ENCODE results near the gene DHX32. TPM values are rescaled to one million over a fixed set of nuclear protein-coding genes. Genes with fewer than 3 reads are reported as not detected.
A peak's percentile ranks its signal among the peaks of the same experiment; 100 is the strongest.

DHX32 gene
- polyA plus RNA-seq, 4 donors: 24.0 to 40.6 (median 28.0) TPM

DNA sequence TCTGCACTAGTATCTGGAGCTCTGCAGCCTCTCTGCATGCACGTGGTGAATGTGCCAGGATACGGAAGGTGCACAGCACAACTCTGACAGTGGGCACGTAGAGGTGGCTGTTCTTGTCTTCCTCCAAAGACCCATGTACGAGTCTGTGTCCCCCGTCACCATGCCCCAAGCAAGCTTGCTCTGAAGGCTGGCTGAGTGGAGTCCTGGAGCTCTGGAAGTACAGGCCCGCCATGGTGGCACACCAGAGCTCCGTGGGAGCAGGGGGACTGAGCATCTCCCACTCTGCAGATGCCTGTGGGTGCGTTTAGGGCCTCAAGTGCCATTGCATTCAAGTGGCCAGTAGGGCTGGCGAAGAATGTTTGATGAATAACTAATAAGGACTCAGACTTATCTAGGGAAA lies 40.7 kb downstream of the DHX32 start:
- FAIRE-seq (no peak), DNase-seq (no peak)
- 93 to 96% (median 95%) methylated on average over 9 of the region's 9 CpGs for WGBS, 3 donors
- Histone ChIP-seq H3K9me3 (ENCODE audit: control insufficient read depth in 2 of 2, insufficient read depth in 1 of 2, low read depth in 1 of 2, low read length in 1 of 2) (no peaks in the 10 kb centered on the region), H3K27ac (ENCODE audit: low read depth in 1 of 3, low read length in 2 of 3) (no peak overlapping the region), H3K36me3 (ENCODE audit: control insufficient read depth in 3 of 3, insufficient read depth in 2 of 3, low read depth in 1 of 3, low read length in 3 of 3) (peaks cover 12 to 40% (median 15%) of the 10 kb centered on the region in 3 donors), H3K4me3 (ENCODE audit: low read depth in 1 of 3, low read length in 3 of 3) (no peak overlapping the region), H3K4me1 (ENCODE audit: control insufficient read depth in 3 of 3, insufficient read depth in 2 of 3, low read depth in 1 of 3, low read length in 2 of 3) (no peaks in the 10 kb centered on the region), H3K27me3 (ENCODE audit: control insufficient read depth in 3 of 3, insufficient read depth in 3 of 3, low read length in 3 of 3) (no peaks in the 10 kb centered on the region)

DNA sequence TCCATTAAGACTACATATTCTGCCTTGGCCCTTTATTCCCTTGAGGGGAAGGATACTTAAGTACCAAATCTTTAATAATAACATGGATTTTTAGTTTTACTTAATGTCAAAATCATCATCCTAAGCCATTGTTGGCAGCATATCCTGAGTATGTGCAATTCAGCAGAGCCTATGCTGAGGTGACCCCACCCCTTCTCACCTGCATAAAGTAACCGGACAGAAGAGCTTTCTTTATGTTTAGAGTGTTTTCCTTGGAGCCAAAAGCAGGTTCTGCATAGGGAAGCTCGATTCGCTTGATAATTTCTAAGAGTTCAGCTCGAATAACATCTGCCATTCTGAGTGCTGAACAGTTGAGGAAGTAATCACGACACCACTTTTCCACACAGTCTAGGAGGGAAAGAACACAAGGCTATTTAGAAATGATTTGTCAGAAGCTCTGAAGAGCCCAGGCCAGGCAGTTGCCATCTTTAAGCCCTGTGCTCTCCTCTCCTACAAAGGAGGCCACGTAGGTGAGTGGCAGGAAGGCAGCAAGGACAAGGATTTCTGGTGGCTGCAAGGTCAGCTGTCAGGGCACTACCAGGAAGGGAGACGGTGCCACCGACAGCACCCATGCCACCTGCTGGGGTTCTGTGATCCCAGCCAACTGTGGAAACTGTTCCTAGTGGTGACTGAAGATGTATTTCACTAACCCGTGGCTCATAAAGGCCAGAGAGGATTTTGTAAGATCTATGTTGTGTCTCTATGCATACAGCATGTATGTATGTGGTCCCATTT lies 42.1 kb downstream of the DHX32 start:
- no peak for DNase-seq
- H3K27me3 ChIP-seq (ENCODE audit: control insufficient read depth in 3 of 3, insufficient read depth in 3 of 3, low read length in 3 of 3): no peaks in the 10 kb centered on the region
- H3K4me1 ChIP-seq (ENCODE audit: control insufficient read depth in 3 of 3, insufficient read depth in 2 of 3, low read depth in 1 of 3, low read length in 2 of 3): no peaks in the 10 kb centered on the region
- no peak for FAIRE-seq
- 89 to 91% (median 90%) methylated on average over 9 of the region's 9 CpGs for WGBS, 3 donors
- no peaks in the 10 kb centered on the region for H3K9me3 ChIP-seq (ENCODE audit: control insufficient read depth in 2 of 2, insufficient read depth in 1 of 2, low read depth in 1 of 2, low read length in 1 of 2)
- H3K27ac ChIP-seq (ENCODE audit: low read depth in 1 of 3, low read length in 2 of 3): no peak overlapping the region
- no peak overlapping the region for H3K4me3 ChIP-seq (ENCODE audit: low read depth in 1 of 3, low read length in 3 of 3)
- H3K36me3 ChIP-seq (ENCODE audit: control insufficient read depth in 3 of 3, insufficient read depth in 2 of 3, low read depth in 1 of 3, low read length in 3 of 3): peaks cover 12 to 44% (median 18%) of the 10 kb centered on the region in 3 donors

DNA sequence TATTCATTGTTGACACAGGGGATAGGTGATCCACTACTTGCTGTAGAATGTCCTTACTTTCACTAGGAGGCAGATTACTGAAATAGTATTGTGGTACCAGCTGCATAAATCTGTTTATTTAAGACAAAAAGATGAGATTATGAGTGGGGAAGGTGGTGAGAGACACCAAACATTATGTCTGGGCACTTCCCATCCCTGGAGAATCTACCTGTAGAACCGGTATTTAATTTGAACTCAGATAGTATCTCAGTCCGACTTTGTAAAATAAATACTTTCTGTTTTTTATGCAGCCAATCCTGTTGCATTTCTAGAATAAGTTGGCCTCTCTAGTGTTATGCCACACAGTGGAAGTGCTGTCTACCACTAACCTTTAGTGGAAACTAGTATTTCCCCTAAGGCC lies 44.3 kb downstream of the DHX32 start:
- Histone ChIP-seq H3K27ac (ENCODE audit: low read depth in 1 of 3, low read length in 2 of 3) (no peak overlapping the region), H3K36me3 (ENCODE audit: control insufficient read depth in 3 of 3, insufficient read depth in 2 of 3, low read depth in 1 of 3, low read length in 3 of 3) (peaks cover 11 to 46% (median 28%) of the 10 kb centered on the region in 3 donors), H3K4me1 (ENCODE audit: control insufficient read depth in 3 of 3, insufficient read depth in 2 of 3, low read depth in 1 of 3, low read length in 2 of 3) (no peaks in the 10 kb centered on the region), H3K9me3 (ENCODE audit: control insufficient read depth in 2 of 2, insufficient read depth in 1 of 2, low read depth in 1 of 2, low read length in 1 of 2) (no peaks in the 10 kb centered on the region), H3K27me3 (ENCODE audit: control insufficient read depth in 3 of 3, insufficient read depth in 3 of 3, low read length in 3 of 3) (no peaks in the 10 kb centered on the region), H3K4me3 (ENCODE audit: low read depth in 1 of 3, low read length in 3 of 3) (no peak overlapping the region)
- no peak for FAIRE-seq
- DNase-seq: no peak
- 62 to 85% (median 63%) methylated on average over 2 of the region's 2 CpGs for WGBS, 3 donors

DNA sequence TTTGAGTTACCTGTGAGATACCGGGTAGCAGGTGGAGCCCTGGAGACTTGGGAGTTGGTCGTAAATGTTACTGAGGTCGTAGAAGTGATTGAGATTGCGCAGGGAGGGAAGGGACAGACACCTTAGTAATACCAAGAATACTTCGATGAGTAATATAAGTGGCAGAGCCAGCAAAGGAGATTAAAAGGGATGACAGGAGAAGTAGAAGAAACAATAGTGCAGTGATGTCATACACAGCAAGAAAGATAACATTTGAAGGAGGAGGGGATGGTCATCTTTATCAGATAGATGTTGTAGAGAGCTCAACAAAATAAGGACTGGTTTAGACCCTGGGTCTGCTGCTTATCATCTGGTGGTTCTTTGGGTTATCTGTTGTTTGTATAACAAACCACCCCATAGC lies 52.8 kb downstream of the DHX32 start:
- FAIRE-seq: no peak

DNA sequence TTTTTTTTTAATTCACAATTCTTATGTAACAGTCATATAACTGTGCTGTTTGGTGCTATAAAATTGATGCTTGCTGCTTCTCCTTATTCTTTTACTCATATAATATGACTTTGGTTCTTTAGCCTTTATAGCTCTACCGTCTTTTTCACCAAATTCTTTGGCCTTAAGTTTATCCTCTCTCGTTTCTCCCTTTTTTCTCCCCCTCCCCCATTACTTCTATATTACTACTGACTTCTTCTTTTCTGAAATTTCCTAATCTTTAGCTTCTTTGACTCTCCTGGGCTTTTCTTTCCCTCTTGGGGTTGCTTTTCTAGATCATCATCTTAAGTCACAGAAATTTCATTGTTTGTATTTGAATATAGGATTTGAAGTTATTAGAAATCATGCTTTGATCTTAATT lies 54.0 kb downstream of the DHX32 start:
- DNase-seq: no peak
- no peaks in the 10 kb centered on the region for H3K9me3 ChIP-seq (ENCODE audit: control insufficient read depth in 2 of 2, insufficient read depth in 1 of 2, low read depth in 1 of 2, low read length in 1 of 2)
- H3K4me3 ChIP-seq (ENCODE audit: low read depth in 1 of 3, low read length in 3 of 3): no peak overlapping the region
- H3K27me3 ChIP-seq (ENCODE audit: control insufficient read depth in 3 of 3, insufficient read depth in 3 of 3, low read length in 3 of 3): no peaks in the 10 kb centered on the region
- no peak for FAIRE-seq
- peaks cover 0 to 6% (median 2%) of the 10 kb centered on the region in 3 donors for H3K4me1 ChIP-seq (ENCODE audit: control insufficient read depth in 3 of 3, insufficient read depth in 2 of 3, low read depth in 1 of 3, low read length in 2 of 3)
- WGBS, 3 donors: 89 to 97% (median 92%) methylated on average over 2 of the region's 2 CpGs
- no peak overlapping the region for H3K27ac ChIP-seq (ENCODE audit: low read depth in 1 of 3, low read length in 2 of 3)
- H3K36me3 ChIP-seq (ENCODE audit: control insufficient read depth in 3 of 3, insufficient read depth in 2 of 3, low read depth in 1 of 3, low read length in 3 of 3): peaks cover 3 to 17% (median 13%) of the 10 kb centered on the region in 3 donors

More for the DNA sequence above, 52.8 kb downstream of the DHX32 start:
- no peak for DNase-seq
- Histone ChIP-seq H3K36me3 (ENCODE audit: control insufficient read depth in 3 of 3, insufficient read depth in 2 of 3, low read depth in 1 of 3, low read length in 3 of 3) (peaks cover 11 to 19% (median 17%) of the 10 kb centered on the region in 3 donors), H3K27me3 (ENCODE audit: control insufficient read depth in 3 of 3, insufficient read depth in 3 of 3, low read length in 3 of 3) (no peaks in the 10 kb centered on the region), H3K9me3 (ENCODE audit: control insufficient read depth in 2 of 2, insufficient read depth in 1 of 2, low read depth in 1 of 2, low read length in 1 of 2) (no peaks in the 10 kb centered on the region), H3K27ac (ENCODE audit: low read depth in 1 of 3, low read length in 2 of 3) (no peak overlapping the region), H3K4me1 (ENCODE audit: control insufficient read depth in 3 of 3, insufficient read depth in 2 of 3, low read depth in 1 of 3, low read length in 2 of 3) (peaks cover 0 to 6% (median 2%) of the 10 kb centered on the region in 3 donors), H3K4me3 (ENCODE audit: low read depth in 1 of 3, low read length in 3 of 3) (no peak overlapping the region)
- 82 to 90% (median 84%) methylated on average over 5 of the region's 5 CpGs for WGBS, 3 donors

DNA sequence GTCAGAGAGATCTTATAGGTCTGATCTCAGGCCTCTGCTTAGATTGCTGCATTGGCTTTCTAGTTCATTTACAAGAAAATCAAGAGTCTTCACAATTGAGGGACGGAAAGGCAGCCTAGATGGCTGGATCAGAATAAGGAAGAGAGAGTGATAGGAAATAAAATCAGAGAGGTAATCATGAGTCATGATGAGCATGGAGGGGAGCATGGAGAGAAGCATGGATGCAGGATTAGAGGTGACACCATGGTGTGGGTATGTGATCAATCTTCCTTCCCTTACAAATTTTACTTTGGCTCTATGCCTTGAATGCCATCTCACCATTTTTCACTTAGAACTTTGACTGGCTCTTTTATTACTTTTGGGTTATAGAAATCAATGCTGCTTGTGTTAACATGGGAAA lies 56.4 kb downstream of the DHX32 start:
- Histone ChIP-seq H3K36me3 (ENCODE audit: control insufficient read depth in 3 of 3, insufficient read depth in 2 of 3, low read depth in 1 of 3, low read length in 3 of 3) (peaks cover 3 to 11% (median 5%) of the 10 kb centered on the region in 3 donors), H3K4me1 (ENCODE audit: control insufficient read depth in 3 of 3, insufficient read depth in 2 of 3, low read depth in 1 of 3, low read length in 2 of 3) (peaks cover 0 to 12% (median 8%) of the 10 kb centered on the region in 3 donors), H3K27me3 (ENCODE audit: control insufficient read depth in 3 of 3, insufficient read depth in 3 of 3, low read length in 3 of 3) (no peaks in the 10 kb centered on the region), H3K9me3 (ENCODE audit: control insufficient read depth in 2 of 2, insufficient read depth in 1 of 2, low read depth in 1 of 2, low read length in 1 of 2) (no peaks in the 10 kb centered on the region), H3K4me3 (ENCODE audit: low read depth in 1 of 3, low read length in 3 of 3) (no peak overlapping the region), H3K27ac (ENCODE audit: low read depth in 1 of 3, low read length in 2 of 3) (no peak overlapping the region)
- FAIRE-seq: no peak
- 63 to 85% (median 76%) methylated on average over 1 of the region's 1 CpG for WGBS, 3 donors
- no peak for DNase-seq

DNA sequence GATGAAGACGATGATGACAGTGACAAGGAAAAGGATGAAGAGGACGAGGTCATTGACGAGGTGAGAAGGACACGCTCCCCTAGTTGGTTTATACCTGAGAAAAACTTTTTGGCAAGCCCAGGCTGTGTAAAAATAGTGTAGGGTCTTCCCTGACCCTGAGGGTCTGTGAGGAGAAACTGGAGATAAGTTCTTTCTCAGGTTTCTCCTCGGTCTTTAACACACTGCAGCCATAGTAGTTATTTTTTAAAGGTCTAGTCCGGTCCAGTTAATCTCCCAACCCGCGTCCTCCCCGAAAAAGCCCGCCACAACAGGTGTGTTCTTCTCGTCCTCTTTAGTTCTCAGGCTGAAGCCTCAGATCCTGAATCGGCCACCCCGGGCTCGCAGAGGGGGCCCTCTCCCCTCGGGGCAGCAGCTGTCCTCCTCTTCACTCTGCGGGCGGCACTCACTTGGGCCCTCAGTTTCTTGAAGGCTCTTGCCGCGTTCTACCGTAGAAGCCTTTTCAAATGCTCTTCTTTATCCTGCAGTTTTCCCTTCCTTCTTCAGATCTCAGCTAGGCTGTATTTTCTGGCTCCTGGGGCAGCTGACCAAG lies 57.3 kb downstream of the DHX32 start:
- FAIRE-seq: no peak
- peaks cover 0 to 12% (median 8%) of the 10 kb centered on the region in 3 donors for H3K4me1 ChIP-seq (ENCODE audit: control insufficient read depth in 3 of 3, insufficient read depth in 2 of 3, low read depth in 1 of 3, low read length in 2 of 3)
- H3K36me3 ChIP-seq (ENCODE audit: control insufficient read depth in 3 of 3, insufficient read depth in 2 of 3, low read depth in 1 of 3, low read length in 3 of 3): peaks cover 3 to 9% (median 5%) of the 10 kb centered on the region in 3 donors
- WGBS, 3 donors: 0% methylated on average over 20 of the region's 20 CpGs
- H3K27me3 ChIP-seq (ENCODE audit: control insufficient read depth in 3 of 3, insufficient read depth in 3 of 3, low read length in 3 of 3): no peaks in the 10 kb centered on the region
- DNase-seq: peak in 1 of 2 donors; percentile 30
- H3K9me3 ChIP-seq (ENCODE audit: control insufficient read depth in 2 of 2, insufficient read depth in 1 of 2, low read depth in 1 of 2, low read length in 1 of 2): no peaks in the 10 kb centered on the region
- H3K27ac ChIP-seq (ENCODE audit: low read depth in 1 of 3, low read length in 2 of 3): peak overlapping the region in 1 of 3 donors; percentile 86
- peak overlapping the region; percentile 68 to 75 (median 71) for H3K4me3 ChIP-seq (ENCODE audit: low read depth in 1 of 3, low read length in 3 of 3)

DNA sequence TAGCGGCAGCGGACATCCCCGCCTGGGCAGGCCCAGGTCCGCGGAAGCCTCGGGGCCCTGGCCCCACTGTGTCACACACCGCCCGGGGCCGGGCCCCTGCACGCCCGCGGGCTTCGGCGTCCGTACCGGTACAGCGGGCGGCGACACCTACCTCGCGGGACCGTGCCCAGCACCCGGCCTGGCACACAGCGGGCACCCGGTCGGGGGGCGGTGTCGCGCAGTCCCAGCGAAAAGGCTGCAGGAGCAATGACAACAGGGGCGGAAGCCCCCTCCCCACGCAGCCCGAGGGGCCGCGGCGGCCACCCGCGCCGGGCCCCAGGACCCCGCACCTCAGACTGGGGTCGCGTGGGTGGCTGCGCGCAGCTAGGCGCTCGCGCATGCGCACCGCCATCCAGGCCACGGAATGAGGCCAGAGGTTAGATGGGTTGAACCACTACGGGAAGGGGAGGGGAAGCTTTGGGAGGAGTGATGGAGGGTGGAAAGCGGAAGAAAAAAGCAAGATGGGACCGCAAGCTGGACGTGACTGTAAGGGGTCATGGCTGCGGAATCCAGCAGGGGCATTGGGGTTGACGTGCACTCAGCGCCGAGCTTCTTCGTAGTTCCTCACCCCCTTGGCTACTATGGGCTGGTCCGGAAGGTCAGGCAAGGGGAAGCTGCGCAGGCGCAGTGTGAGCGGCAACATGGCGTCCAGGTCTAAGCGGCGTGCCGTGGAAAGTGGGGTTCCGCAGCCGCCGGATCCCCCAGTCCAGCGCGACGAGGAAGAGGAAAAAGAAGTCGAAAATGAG lies 58.0 kb downstream of the DHX32 start, which contains the start of the genes BCCIP and UROS:
Gene BCCIP, plus strand, starts transcription at position 669 of the 785 bp plus-strand sequence. Its CDS starts 12 bp downstream, at position 681.
Gene UROS, minus strand, starts transcription at position 381 of the 785 bp plus-strand sequence. CDS start 6,759 bp downstream, outside the sequence.
- FAIRE-seq (no peak), DNase-seq (peak; percentile 92 to 95)
- peak within 1 kb of the TSS; percentile 71 to 80 (median 75) for H3K4me3 ChIP-seq (ENCODE audit: low read depth in 1 of 3, low read length in 3 of 3)
- no peaks in the 10 kb centered on the region for H3K9me3 ChIP-seq (ENCODE audit: control insufficient read depth in 2 of 2, insufficient read depth in 1 of 2, low read depth in 1 of 2, low read length in 1 of 2)
- peaks cover 3 to 7% (median 3%) of the 10 kb centered on the region in 3 donors for H3K36me3 ChIP-seq (ENCODE audit: control insufficient read depth in 3 of 3, insufficient read depth in 2 of 3, low read depth in 1 of 3, low read length in 3 of 3)
- H3K4me1 ChIP-seq (ENCODE audit: control insufficient read depth in 3 of 3, insufficient read depth in 2 of 3, low read depth in 1 of 3, low read length in 2 of 3): peaks cover 0 to 12% (median 8%) of the 10 kb centered on the region in 3 donors
- peak within 1 kb of the TSS; percentile 23 to 86 (median 76) for H3K27ac ChIP-seq (ENCODE audit: low read depth in 1 of 3, low read length in 2 of 3)
- no peaks in the 10 kb centered on the region for H3K27me3 ChIP-seq (ENCODE audit: control insufficient read depth in 3 of 3, insufficient read depth in 3 of 3, low read length in 3 of 3)
- WGBS, 3 donors: 0% methylated on average over 66 to 74 of the region's 74 CpGs
